Central memory CD8-positive, alpha-beta T cell (primary cell): ENCODE measurements around the gene LAMB3.

Experiments
- ATAC-seq: fragments of 150-1000 bp; cut with Tn5 transposase; replicated peaks from 2 replicates; pipeline ENCODE4 v1.10.0; 2022; ENCODE audit warnings: mild to moderate bottlenecking, moderate FRiP score, moderate number of reproducible peaks; ENCODE audit not compliant: poor library complexity, severe bottlenecking; ENCODE audit errors: extremely low read depth
- DNase-seq, 2 donors: peaks; one replicate each; pipeline ENCODE4 v3.0.0; 2021; ENCODE audit warnings: low spot score in 2 of 2
- H3K27ac Mint-ChIP-seq: one replicate; pipeline ENCODE4 v1.8.0; 2022; ENCODE audit warnings: low read depth, mild to moderate bottlenecking, moderate library complexity, mixed read lengths
- H3K27me3 Mint-ChIP-seq: one replicate; pipeline ENCODE4 v1.8.0; 2022; ENCODE audit warnings: mixed read lengths
- H3K36me3 Mint-ChIP-seq: one replicate; pipeline ENCODE4 v1.8.0; 2022; ENCODE audit warnings: mild to moderate bottlenecking, moderate library complexity, mixed read lengths; ENCODE audit not compliant: insufficient read depth
- H3K4me1 Mint-ChIP-seq: one replicate; pipeline ENCODE4 v1.8.0; 2022; ENCODE audit warnings: mixed read lengths
- H3K4me3 Mint-ChIP-seq: one replicate; pipeline ENCODE4 v1.8.0; 2022; ENCODE audit warnings: mild to moderate bottlenecking, moderate library complexity, mixed read lengths
- H3K9me3 Mint-ChIP-seq: one replicate; pipeline ENCODE4 v1.8.0; 2022; ENCODE audit warnings: mixed read lengths

The LAMB3 gene

GRCh38 chr1:209589863-209590262, 62.4 kb downstream of the LAMB3 start:
- Mint-ChIP-seq H3K27me3 (peaks cover 65% of the 10 kb centered on the region), H3K27ac (no peak overlapping the region), H3K4me1 (no peaks in the 10 kb centered on the region), H3K9me3 (no peaks in the 10 kb centered on the region), H3K4me3 (no peak overlapping the region), H3K36me3 (no peaks in the 10 kb centered on the region)
- ATAC-seq (no peak), DNase-seq (no peak)

DNA sequence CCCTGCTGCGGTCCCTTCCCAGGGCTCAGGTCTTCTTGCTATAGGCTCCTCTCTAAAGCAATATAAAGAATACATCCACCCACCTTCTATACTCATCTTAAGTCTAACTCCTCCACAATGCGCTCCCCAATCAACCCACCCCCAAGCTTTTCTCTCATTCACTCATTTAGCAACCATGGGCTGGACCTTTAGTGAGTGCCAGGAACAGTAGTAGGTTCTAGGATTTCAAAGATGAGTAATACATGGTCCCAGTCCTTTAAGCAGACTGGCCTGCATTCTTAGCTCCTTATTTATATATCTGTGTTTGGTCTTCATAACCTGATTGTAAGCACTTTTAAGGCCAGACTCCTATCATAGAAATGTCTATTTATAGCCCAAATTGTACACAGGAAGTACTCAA, 62.8 kb downstream of the LAMB3 start:
- DNase-seq = no peak
- no peak for ATAC-seq
- H3K4me3 Mint-ChIP-seq = no peak overlapping the region

GRCh38 chr1:209587789-209588188, 64.4 kb downstream of the LAMB3 start:
- Mint-ChIP-seq H3K27ac (no peak overlapping the region), H3K4me1 (no peaks in the 10 kb centered on the region), H3K4me3 (no peak overlapping the region), H3K36me3 (no peaks in the 10 kb centered on the region), H3K27me3 (peaks cover 48% of the 10 kb centered on the region), H3K9me3 (no peaks in the 10 kb centered on the region)
- DNase-seq (no peak), ATAC-seq (no peak)

More for the DNA sequence above, 62.8 kb downstream of the LAMB3 start:
- Mint-ChIP-seq H3K36me3 (no peaks in the 10 kb centered on the region), H3K4me1 (no peaks in the 10 kb centered on the region), H3K9me3 (no peaks in the 10 kb centered on the region), H3K27me3 (peaks cover 61% of the 10 kb centered on the region), H3K27ac (no peak overlapping the region)

DNA sequence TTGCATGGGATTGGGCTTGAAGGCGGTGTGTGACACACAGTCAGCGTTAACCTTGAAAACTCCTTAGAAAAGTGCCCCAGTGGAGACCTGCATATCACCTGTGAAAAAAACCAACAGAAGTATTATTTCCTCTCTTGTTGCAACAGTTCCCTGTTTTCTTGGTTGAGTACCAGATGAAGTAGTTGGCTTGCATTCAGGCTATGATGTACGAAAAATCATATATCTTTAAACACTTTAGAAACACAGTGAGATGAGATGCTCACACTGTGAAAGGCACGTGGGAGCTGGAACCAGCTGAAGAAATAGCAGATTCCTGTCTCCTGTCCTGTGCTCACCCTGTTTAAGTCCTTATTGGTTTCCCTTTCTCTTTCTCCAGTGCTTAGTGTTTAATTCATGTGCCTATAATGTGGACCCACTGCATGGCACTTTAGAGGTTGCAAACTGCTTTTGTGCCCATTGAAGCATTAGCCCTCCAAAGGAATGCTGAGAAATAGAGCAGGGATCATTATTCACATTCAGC, 65.9 kb downstream of the LAMB3 start:
- ATAC-seq = no peak

DNA sequence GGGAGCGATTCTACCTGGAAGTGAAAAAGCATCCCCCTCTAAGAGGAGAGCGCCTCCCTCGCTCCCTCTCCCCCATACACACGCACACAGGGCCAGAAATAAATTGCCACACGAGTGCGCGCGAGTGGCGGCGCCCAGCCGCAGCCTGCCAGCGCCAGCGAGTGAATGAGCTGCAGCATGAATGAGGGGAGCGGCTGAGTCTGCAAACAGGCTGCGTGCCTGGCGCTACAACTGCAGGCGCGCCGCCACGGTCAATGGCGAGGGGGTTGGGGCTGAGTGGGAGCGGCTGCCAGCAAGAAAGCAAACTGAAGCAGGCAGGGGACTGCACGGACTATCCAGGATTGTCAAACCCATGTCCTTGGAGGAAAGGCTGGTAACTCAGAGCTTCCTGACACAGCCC, 66.6 kb downstream of the LAMB3 start:
- no peak for ATAC-seq

More for the DNA sequence above, 65.9 kb downstream of the LAMB3 start:
- Mint-ChIP-seq H3K27me3 (peaks cover 41% of the 10 kb centered on the region), H3K27ac (no peak overlapping the region), H3K4me3 (no peak overlapping the region), H3K36me3 (no peaks in the 10 kb centered on the region), H3K4me1 (no peaks in the 10 kb centered on the region), H3K9me3 (no peaks in the 10 kb centered on the region)
- DNase-seq = no peak

GRCh38 chr1:209585197-209585596, 67.0 kb downstream of the LAMB3 start:
- no peak for ATAC-seq
- Mint-ChIP-seq H3K27ac (no peak overlapping the region), H3K36me3 (no peaks in the 10 kb centered on the region), H3K27me3 (peaks cover 35% of the 10 kb centered on the region), H3K9me3 (no peaks in the 10 kb centered on the region), H3K4me3 (no peak overlapping the region), H3K4me1 (no peaks in the 10 kb centered on the region)
- DNase-seq = no peak

More for the DNA sequence above, 66.6 kb downstream of the LAMB3 start:
- no peak for DNase-seq
- Mint-ChIP-seq H3K36me3 (no peaks in the 10 kb centered on the region), H3K9me3 (no peaks in the 10 kb centered on the region), H3K4me1 (no peaks in the 10 kb centered on the region), H3K27me3 (peaks cover 40% of the 10 kb centered on the region), H3K4me3 (no peak overlapping the region), H3K27ac (no peak overlapping the region)

GRCh38 chr1:209584231-209584672, 68.0 kb downstream of the LAMB3 start:
- Mint-ChIP-seq H3K27me3 (peaks cover 26% of the 10 kb centered on the region), H3K27ac (no peak overlapping the region)
- ATAC-seq = no peak

DNA sequence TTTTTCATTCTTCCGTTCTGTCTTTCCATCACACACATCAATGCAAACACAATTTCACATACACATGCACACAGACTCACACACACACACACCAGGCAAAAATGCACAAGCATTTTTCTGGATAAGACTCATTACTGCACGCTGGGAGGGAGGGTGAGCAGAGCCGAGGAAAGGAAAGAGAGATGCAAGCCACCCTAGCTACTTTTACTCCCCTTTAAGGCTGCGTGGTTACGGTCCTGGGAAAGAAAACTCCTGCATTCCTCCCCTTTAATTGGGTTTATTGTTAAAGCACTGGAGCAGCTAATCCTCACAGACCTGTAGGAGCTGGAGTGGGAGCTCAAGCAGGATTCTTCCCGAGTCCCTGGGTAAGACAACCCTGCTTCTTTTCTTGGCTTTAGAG, 68.8 kb downstream of the LAMB3 start, which contains the start of gene CAMK1G:
TSS of gene CAMK1G (plus strand) at position 307 of the 400 bp plus-strand sequence. CDS start 11,270 bp downstream, outside the sequence.
- Mint-ChIP-seq H3K27ac (no peak within 1 kb of the TSS), H3K36me3 (no peaks in the 10 kb centered on the region), H3K4me3 (no peak within 1 kb of the TSS), H3K4me1 (no peaks in the 10 kb centered on the region), H3K9me3 (no peaks in the 10 kb centered on the region), H3K27me3 (peaks cover 20% of the 10 kb centered on the region)
- no peak for DNase-seq
- no peak for ATAC-seq

More at GRCh38 chr1:209584231-209584672, 68.0 kb downstream of the LAMB3 start:
- Mint-ChIP-seq H3K9me3 (no peaks in the 10 kb centered on the region), H3K4me3 (no peak overlapping the region), H3K36me3 (no peaks in the 10 kb centered on the region), H3K4me1 (no peaks in the 10 kb centered on the region)
- DNase-seq = no peak

DNA sequence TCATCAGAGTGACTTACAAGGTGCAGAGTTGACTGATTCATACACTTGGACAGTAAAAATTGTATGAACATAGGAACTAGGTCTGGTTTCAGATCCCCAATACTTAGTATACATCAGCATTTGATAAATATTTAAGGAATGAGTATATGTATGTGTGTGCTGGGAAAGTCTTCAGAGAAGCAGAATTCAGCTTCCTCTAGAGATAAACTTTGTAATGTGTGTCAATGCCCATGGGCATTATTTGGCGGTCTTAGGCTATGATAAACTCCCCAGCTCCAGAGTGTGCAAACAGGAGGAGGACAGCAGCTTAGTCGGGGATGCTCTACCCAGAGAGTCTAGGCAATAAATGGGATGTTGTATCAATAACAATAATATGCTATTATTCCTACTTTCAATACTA, 71.6 kb downstream of the LAMB3 start:
- Mint-ChIP-seq H3K4me3 (no peak overlapping the region), H3K27me3 (peaks cover 10% of the 10 kb centered on the region), H3K27ac (no peak overlapping the region), H3K9me3 (no peaks in the 10 kb centered on the region), H3K4me1 (no peaks in the 10 kb centered on the region), H3K36me3 (no peaks in the 10 kb centered on the region)
- DNase-seq (no peak), ATAC-seq (no peak)

DNA sequence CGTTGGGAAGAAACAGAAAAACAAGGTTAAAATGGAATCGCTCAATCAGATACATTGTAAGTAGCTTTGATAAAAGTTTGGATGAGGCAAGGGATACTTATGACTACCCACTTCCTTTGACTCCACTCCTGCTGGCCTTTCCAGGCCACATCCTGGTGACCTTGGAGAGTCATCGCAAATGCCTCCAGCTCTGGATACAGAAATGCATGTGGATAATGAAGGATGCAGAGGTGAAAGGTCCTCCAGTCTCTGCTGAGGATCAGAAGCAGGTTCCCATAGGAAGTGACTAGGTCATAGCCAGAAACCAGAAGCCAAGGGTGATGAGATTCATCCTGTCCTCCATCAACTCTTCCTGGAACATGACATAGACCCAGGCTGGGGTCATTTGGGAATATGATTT, 74.9 kb downstream of the LAMB3 start:
- H3K9me3 Mint-ChIP-seq = no peaks in the 10 kb centered on the region
- ATAC-seq (no peak), DNase-seq (no peak)
- peaks cover 2% of the 10 kb centered on the region for H3K36me3 Mint-ChIP-seq
- no peaks in the 10 kb centered on the region for H3K4me1 Mint-ChIP-seq
- H3K27me3 Mint-ChIP-seq = peaks cover 32% of the 10 kb centered on the region
- no peak overlapping the region for H3K4me3 Mint-ChIP-seq
- H3K27ac Mint-ChIP-seq = no peak overlapping the region

DNA sequence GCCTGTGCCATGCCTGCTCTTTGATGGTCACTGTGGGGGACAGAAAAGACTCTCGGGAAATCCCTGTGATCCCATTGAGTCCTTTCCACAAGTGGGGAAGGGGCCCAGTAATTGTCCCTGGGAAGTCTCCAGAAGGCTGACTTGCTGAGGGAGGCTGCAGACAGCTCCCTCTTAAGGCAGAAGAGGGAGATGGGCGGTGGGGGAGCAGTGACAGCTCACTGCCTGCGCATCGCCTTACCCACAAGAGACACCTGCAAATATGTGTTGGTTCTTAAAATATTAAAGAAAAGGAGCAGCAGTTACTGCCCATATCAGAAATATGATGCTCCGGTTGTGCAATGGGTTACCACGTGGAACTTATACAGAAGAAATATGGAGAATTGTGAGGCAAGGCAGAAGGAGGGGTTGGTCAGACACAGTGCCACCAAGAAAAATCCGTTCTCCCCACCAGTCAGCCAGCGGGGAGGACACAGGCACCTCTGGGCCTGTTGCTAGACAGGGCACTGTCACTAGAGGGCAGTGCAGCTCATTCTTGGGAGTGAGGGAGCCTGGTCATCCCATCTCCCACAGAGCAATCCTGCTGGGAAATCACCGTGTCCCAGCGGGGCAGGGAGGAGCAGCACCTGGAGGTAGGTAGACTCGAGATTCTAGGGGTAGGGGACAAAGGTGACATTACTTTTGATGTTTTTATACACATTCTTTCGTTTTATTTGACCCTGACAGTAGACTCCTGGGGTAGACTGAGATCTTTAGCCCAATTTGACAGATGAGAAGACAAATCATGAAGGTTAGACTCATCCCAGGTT, 75.6 kb downstream of the LAMB3 start:
- ATAC-seq (peak; percentile 56), DNase-seq (peak; percentile 11 to 47)
- H3K27me3 Mint-ChIP-seq = peaks cover 39% of the 10 kb centered on the region
- H3K27ac Mint-ChIP-seq = no peak overlapping the region
- H3K9me3 Mint-ChIP-seq = no peaks in the 10 kb centered on the region
- H3K4me1 Mint-ChIP-seq = no peaks in the 10 kb centered on the region
- peaks cover 2% of the 10 kb centered on the region for H3K36me3 Mint-ChIP-seq
- no peak overlapping the region for H3K4me3 Mint-ChIP-seq

- Mint-ChIP-seq H3K36me3 (peaks cover 2% of the 10 kb centered on the region), H3K27me3 (peaks cover 78% of the 10 kb centered on the region), H3K27ac (no peak overlapping the region), H3K4me3 (no peak overlapping the region), H3K9me3 (no peaks in the 10 kb centered on the region), H3K4me1 (peaks cover 6% of the 10 kb centered on the region)
- no peak for DNase-seq
- no peak for ATAC-seq
These were observed 81.5 kb downstream of the LAMB3 start for GRCh38 chr1:209570743-209571142.
